BLaER1 treated with 17β-estradiol and CSF1 and Interleukin-3, amounts not matched to agents 10 nM and 100 nM (cell line): ENCODE results near the gene GIMAP7.

Experiments
- H3K27ac ChIP-seq, 11 experiments: shearing (Covaris generic); formaldehyde crosslinking; 2 replicates each; pipeline ENCODE4 v1.8.1; 2022
- H3K27me3 ChIP-seq, 11 experiments: shearing (Covaris generic); formaldehyde crosslinking; 2 replicates each; pipeline ENCODE4 v1.8.1; 2022
- H3K36me3 ChIP-seq, 11 experiments: shearing (Covaris generic); formaldehyde crosslinking; 2 replicates each; pipeline ENCODE4 v1.8.1; 2022
- H3K4me1 ChIP-seq, 10 experiments: shearing (Covaris generic); formaldehyde crosslinking; 2 replicates each; pipeline ENCODE4 v1.8.1; 2022
- H3K4me2 ChIP-seq, 11 experiments: shearing (Covaris generic); formaldehyde crosslinking; 2 replicates each; pipeline ENCODE4 v1.8.1; 2022
- H3K4me3 ChIP-seq, 10 experiments: shearing (Covaris generic); formaldehyde crosslinking; 2 replicates each; pipeline ENCODE4 v1.8.1; 2022
- H3K9ac ChIP-seq, 11 experiments: shearing (Covaris generic); formaldehyde crosslinking; 2 replicates each; pipeline ENCODE4 v1.8.1; 2022
- H3K9me3 ChIP-seq, 11 experiments: shearing (Covaris generic); formaldehyde crosslinking; replicated peaks in 1 of 11; 2 replicates each; pipeline ENCODE4 v1.8.1; 2022
- H4K20me1 ChIP-seq, 11 experiments: shearing (Covaris generic); formaldehyde crosslinking; 2 replicates each; pipeline ENCODE4 v1.8.1; 2022
- Cebpa-rat ChIP-seq, 11 experiments: shearing (Covaris generic); IDR thresholded peaks; 2 replicates each; pipeline ENCODE4 v1.8.1; 2022

The GIMAP7 gene

GRCh38 chr7:150562919-150563318, 48.2 kb downstream of the GIMAP7 start:
- Histone ChIP-seq H3K9ac (no peak overlapping the region), H3K4me2 (no peak overlapping the region), H4K20me1 (no peaks in the 10 kb centered on the region), H3K4me3 (no peak overlapping the region), H3K36me3 (no peaks in the 10 kb centered on the region; a peak in 1 of 22 replicates), H3K27ac (no peak overlapping the region), H3K9me3 (peaks cover 26 to 45% (median 35%) of the 10 kb centered on the region in 11 experiments), H3K27me3 (no peaks in the 10 kb centered on the region), H3K4me1 (peaks cover 10 to 20% (median 14%) of the 10 kb centered on the region in 10 experiments)
- TF ChIP-seq Cebpa-rat (IDR thresholded peaks at IDR 0.05): no peak

- H3K4me3 ChIP-seq: no peak overlapping the region
- no peak overlapping the region for H3K9ac ChIP-seq
- H3K9me3 ChIP-seq: peaks cover 26 to 36% (median 32%) of the 10 kb centered on the region in 11 experiments
- no peaks in the 10 kb centered on the region; a peak in 1 of 22 replicates for H3K36me3 ChIP-seq
- H3K27ac ChIP-seq: no peak overlapping the region
- H3K4me1 ChIP-seq: peaks cover 10 to 30% (median 15%) of the 10 kb centered on the region in 10 experiments
- TF ChIP-seq Cebpa-rat (IDR thresholded peaks at IDR 0.05): no peak
- H3K4me2 ChIP-seq: no peak overlapping the region
- no peaks in the 10 kb centered on the region for H3K27me3 ChIP-seq
- no peaks in the 10 kb centered on the region for H4K20me1 ChIP-seq
Observed at GRCh38 chr7:150564006-150564405, 49.3 kb downstream of the GIMAP7 start.

- H4K20me1 ChIP-seq: no peaks in the 10 kb centered on the region
- no peaks in the 10 kb centered on the region; a peak in 1 of 22 replicates for H3K36me3 ChIP-seq
- H3K9me3 ChIP-seq: peaks cover 20 to 31% (median 27%) of the 10 kb centered on the region in 11 experiments
- no peak for TF ChIP-seq Cebpa-rat (IDR thresholded peaks at IDR 0.05)
- H3K9ac ChIP-seq: no peak overlapping the region
- no peak overlapping the region for H3K27ac ChIP-seq
- H3K4me1 ChIP-seq: peaks cover 10 to 36% (median 20%) of the 10 kb centered on the region in 10 experiments
- no peaks in the 10 kb centered on the region for H3K27me3 ChIP-seq
- H3K4me2 ChIP-seq: no peak overlapping the region
- H3K4me3 ChIP-seq: no peak overlapping the region
Observed at GRCh38 chr7:150564566-150564965, 49.9 kb downstream of the GIMAP7 start.

GRCh38 chr7:150565239-150565638, 50.6 kb downstream of the GIMAP7 start:
- TF ChIP-seq Cebpa-rat (IDR thresholded peaks at IDR 0.05): peak in 2 of 11 experiments; percentile 25 to 30; a peak in 1 of 22 replicates
- H4K20me1 ChIP-seq: no peaks in the 10 kb centered on the region
- peaks cover 10 to 43% (median 24%) of the 10 kb centered on the region in 10 experiments for H3K4me1 ChIP-seq
- H3K4me3 ChIP-seq: no peak overlapping the region
- H3K27ac ChIP-seq: no peak overlapping the region
- no peaks in the 10 kb centered on the region for H3K27me3 ChIP-seq
- peaks cover 0 to 3% (median 0%) of the 10 kb centered on the region in 11 experiments; a peak in 2 of 22 replicates for H3K36me3 ChIP-seq
- H3K9me3 ChIP-seq: peaks cover 13 to 25% (median 20%) of the 10 kb centered on the region in 11 experiments
- H3K4me2 ChIP-seq: no peak overlapping the region
- no peak overlapping the region for H3K9ac ChIP-seq

- no peak for TF ChIP-seq Cebpa-rat (IDR thresholded peaks at IDR 0.05)
- Histone ChIP-seq H4K20me1 (no peaks in the 10 kb centered on the region), H3K4me2 (peak overlapping the region in 2 of 11 experiments; percentile 86 to 95; a peak in 3 of 22 replicates), H3K27ac (no peak overlapping the region), H3K27me3 (no peaks in the 10 kb centered on the region), H3K4me1 (peaks cover 10 to 51% (median 24%) of the 10 kb centered on the region in 10 experiments), H3K9ac (no peak overlapping the region), H3K4me3 (no peak overlapping the region), H3K36me3 (peaks cover 0 to 12% (median 0%) of the 10 kb centered on the region in 11 experiments; a peak in 5 of 22 replicates), H3K9me3 (peaks cover 4 to 25% (median 13%) of the 10 kb centered on the region in 11 experiments; a peak in 21 of 22 replicates)
Observed at GRCh38 chr7:150566123-150566522, 51.5 kb downstream of the GIMAP7 start.

GRCh38 chr7:150566572-150566971, 51.9 kb downstream of the GIMAP7 start:
- Histone ChIP-seq H4K20me1 (no peaks in the 10 kb centered on the region), H3K4me2 (peak overlapping the region in 6 of 11 experiments; percentile 65 to 95 (median 70); a peak in 11 of 22 replicates), H3K27me3 (no peaks in the 10 kb centered on the region), H3K36me3 (peaks cover 0 to 16% (median 0%) of the 10 kb centered on the region in 11 experiments; a peak in 5 of 22 replicates), H3K4me3 (no peak overlapping the region; a peak in 2 of 20 replicates), H3K27ac (peak overlapping the region in 1 of 11 experiments; percentile 71; a peak in 2 of 22 replicates), H3K9ac (no peak overlapping the region), H3K4me1 (peaks cover 10 to 55% (median 24%) of the 10 kb centered on the region in 10 experiments), H3K9me3 (peaks cover under 1 to 25% (median 9%) of the 10 kb centered on the region in 11 experiments; a peak in 19 of 22 replicates)
- no peak for TF ChIP-seq Cebpa-rat (IDR thresholded peaks at IDR 0.05)

- H4K20me1 ChIP-seq: no peaks in the 10 kb centered on the region
- H3K27me3 ChIP-seq: no peaks in the 10 kb centered on the region
- H3K9ac ChIP-seq: peak within 1 kb of the TSS in 5 of 11 experiments; percentile 33 to 90 (median 47); a peak in 9 of 22 replicates
- H3K4me2 ChIP-seq: peak within 1 kb of the TSS; percentile 43 to 95 (median 65)
- peak in 1 of 11 experiments; percentile 8; a peak in 1 of 22 replicates for TF ChIP-seq Cebpa-rat (IDR thresholded peaks at IDR 0.05)
- peaks cover 0 to 25% (median 3%) of the 10 kb centered on the region in 11 experiments; a peak in 10 of 22 replicates for H3K9me3 ChIP-seq
- H3K4me1 ChIP-seq: peaks cover 10 to 55% (median 24%) of the 10 kb centered on the region in 10 experiments
- peak within 1 kb of the TSS in 9 of 11 experiments; percentile 7 to 82 (median 53); a peak in 13 of 22 replicates for H3K27ac ChIP-seq
- peak within 1 kb of the TSS in 6 of 10 experiments; percentile 16 to 67 (median 54); a peak in 9 of 20 replicates for H3K4me3 ChIP-seq
- H3K36me3 ChIP-seq: peaks cover 0 to 22% (median 0%) of the 10 kb centered on the region in 11 experiments; a peak in 5 of 22 replicates
Observed at GRCh38 chr7:150567169-150567568, 52.5 kb downstream of the GIMAP7 start, which contains the start of gene GIMAP4. GIMAP4 (plus strand) TSS chr7:150567390; CDS start chr7:150569902, 2,512 bp downstream.

- Histone ChIP-seq H3K27ac (peak overlapping the region in 9 of 11 experiments; percentile 7 to 82 (median 53); a peak in 12 of 22 replicates), H3K4me2 (peak overlapping the region; percentile 43 to 95 (median 65)), H4K20me1 (no peaks in the 10 kb centered on the region), H3K27me3 (no peaks in the 10 kb centered on the region), H3K9ac (peak overlapping the region in 5 of 11 experiments; percentile 33 to 90 (median 47); a peak in 8 of 22 replicates), H3K9me3 (peaks cover 0 to 30% (median 0%) of the 10 kb centered on the region in 11 experiments; a peak in 6 of 22 replicates), H3K4me3 (peak overlapping the region in 6 of 10 experiments; percentile 16 to 67 (median 54); a peak in 9 of 20 replicates), H3K36me3 (peaks cover 0 to 29% (median 0%) of the 10 kb centered on the region in 11 experiments; a peak in 6 of 22 replicates), H3K4me1 (peaks cover 10 to 55% (median 24%) of the 10 kb centered on the region in 10 experiments)
- no peak for TF ChIP-seq Cebpa-rat (IDR thresholded peaks at IDR 0.05)
Observed at GRCh38 chr7:150567871-150568301, 53.2 kb downstream of the GIMAP7 start.

GRCh38 chr7:150568714-150569113, 54.0 kb downstream of the GIMAP7 start:
- H3K9ac ChIP-seq: peak overlapping the region in 2 of 11 experiments; percentile 75 to 90; a peak in 4 of 22 replicates
- peak overlapping the region in 3 of 10 experiments; percentile 51 to 67 (median 57); a peak in 5 of 20 replicates for H3K4me3 ChIP-seq
- H3K36me3 ChIP-seq: peaks cover 0 to 38% (median 0%) of the 10 kb centered on the region in 11 experiments; a peak in 6 of 22 replicates
- peak overlapping the region in 6 of 11 experiments; percentile 32 to 82 (median 66); a peak in 9 of 22 replicates for H3K27ac ChIP-seq
- H3K4me2 ChIP-seq: peak overlapping the region in 3 of 11 experiments; percentile 72 to 95 (median 86); a peak in 7 of 22 replicates
- peaks cover 10 to 55% (median 24%) of the 10 kb centered on the region in 10 experiments for H3K4me1 ChIP-seq
- no peaks in the 10 kb centered on the region for H3K27me3 ChIP-seq
- H4K20me1 ChIP-seq: no peaks in the 10 kb centered on the region
- no peak for TF ChIP-seq Cebpa-rat (IDR thresholded peaks at IDR 0.05)
- H3K9me3 ChIP-seq: peaks cover 0 to 38% (median 0%) of the 10 kb centered on the region in 11 experiments; a peak in 6 of 22 replicates
